ENCODE measurements around the gene NLRP8.
"Not testable (repeated sequence)": the region's sequence is repeated elsewhere in the genome, so short reads cannot be mapped to it uniquely, and the experiment has no call there.

Gene NLRP8

GRCh38 chr19:55947532-55947931 lies at the start of gene NLRP8:
Gene NLRP8 (plus strand): TSS chr19:55947832.
- no peak for DNase-seq

GRCh38 chr19:55898911-55899310 lies 48.7 kb upstream of the NLRP8 start:
- no peak for DNase-seq

GRCh38 chr19:55901369-55902079 lies 46.1 kb upstream of the NLRP8 start:
- peak; percentile 8 for DNase-seq

DNA sequence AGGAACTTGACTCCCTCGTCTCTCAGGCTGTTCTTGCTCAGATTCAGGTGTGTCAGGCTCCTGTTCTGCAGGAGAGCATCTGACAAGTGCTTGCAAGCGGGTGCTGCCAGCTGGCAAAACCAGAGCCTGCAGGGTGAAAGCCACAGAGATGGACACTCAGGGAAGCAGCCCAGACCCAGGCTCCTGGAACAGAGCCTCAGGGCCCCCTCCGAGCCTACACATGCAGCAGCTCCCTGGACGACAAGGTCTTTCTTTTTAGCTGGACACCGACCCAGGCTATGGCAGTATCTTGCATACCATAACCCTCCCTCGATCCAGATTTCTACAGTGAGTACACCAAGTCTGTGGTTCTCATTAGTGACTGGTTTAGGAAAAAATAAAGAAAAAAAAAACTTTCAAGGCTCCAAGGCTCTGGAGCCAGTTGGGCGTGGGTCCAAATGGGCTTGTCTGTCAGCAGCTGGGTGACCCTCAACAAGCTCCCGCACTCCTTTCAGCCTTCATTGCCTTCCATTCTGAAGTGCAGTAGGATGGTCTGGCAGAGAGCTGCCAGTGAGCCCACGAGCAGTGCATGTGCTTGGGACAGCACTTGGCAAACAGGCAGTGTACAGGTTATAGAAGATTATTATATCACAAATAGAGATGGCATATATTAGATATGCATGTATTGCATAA lies 45.4 kb upstream of the NLRP8 start:
- DNase-seq = no peak

DNA sequence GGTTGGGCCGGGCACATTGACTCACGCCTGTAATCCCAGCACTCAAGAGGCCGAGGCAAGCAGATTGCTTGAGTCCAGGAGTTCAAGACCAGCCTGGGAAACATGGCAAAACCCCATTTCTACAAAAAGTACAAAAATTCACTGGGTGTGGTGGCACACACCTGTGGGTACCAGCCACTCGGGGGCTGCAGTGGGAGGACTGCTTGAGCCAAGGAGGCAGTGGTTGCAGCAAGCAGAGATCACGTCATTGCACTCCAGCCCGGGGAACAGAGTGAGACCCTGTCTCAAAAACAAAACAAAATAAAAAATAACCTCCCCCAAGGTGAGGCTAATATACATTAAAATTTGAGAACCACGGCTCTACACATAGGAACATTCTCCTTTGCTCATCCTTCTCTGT lies 40.3 kb upstream of the NLRP8 start:
- no peak for DNase-seq

DNA sequence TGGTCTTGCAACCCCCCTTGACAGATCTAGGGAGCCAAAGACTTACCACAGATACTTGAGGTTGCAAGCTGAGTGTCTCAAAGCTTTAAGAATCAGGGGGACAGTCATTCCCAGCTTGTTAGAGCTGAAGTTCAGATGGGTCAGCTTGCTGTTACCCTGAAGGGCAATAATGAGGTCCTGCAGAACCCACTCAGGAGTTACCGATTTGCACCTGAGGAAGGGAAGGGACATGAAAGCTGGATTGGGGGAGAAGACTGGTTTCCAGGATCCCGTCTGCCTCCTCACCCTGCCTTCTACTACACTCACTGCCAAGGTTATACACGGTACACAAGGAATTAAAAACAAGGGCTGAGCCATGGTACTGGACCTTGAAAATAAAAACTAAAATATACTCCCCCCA lies 39.9 kb upstream of the NLRP8 start:
- no peak for DNase-seq

- no peak for DNase-seq
These were observed 37.8 kb upstream of the NLRP8 start for GRCh38 chr19:55909801-55910200.

GRCh38 chr19:55912916-55913315 lies 34.7 kb upstream of the NLRP8 start:
- no peak for DNase-seq

- no peak for DNase-seq
These were observed 33.9 kb upstream of the NLRP8 start for GRCh38 chr19:55913643-55914268.

DNA sequence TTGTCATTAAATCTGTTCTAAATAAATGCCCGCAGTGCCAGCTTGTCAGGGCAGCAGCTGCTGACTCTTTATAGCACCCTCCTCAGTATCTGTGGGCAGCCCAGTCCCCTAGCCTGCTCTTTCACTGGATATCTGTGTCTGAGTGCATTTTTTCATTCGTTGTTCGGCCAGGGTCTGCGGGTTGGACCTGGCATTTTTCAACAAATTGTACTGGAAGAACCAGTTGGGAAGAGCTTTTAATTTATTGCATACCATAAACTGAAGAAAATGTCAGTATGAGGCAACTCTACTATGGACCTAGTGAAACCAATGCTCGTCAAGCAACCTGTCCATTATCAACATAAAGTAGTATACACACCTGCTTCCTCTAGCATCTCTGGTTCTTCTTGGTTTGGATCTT lies 24.1 kb upstream of the NLRP8 start:
- DNase-seq = no peak

GRCh38 chr19:55927991-55928390 lies 19.6 kb upstream of the NLRP8 start:
- DNase-seq = no peak

GRCh38 chr19:55929258-55929657 lies 18.4 kb upstream of the NLRP8 start:
- DNase-seq = not testable (repeated sequence)

GRCh38 chr19:55930996-55931515 lies 16.6 kb upstream of the NLRP8 start:
- no peak for DNase-seq

- DNase-seq = no peak
These were observed 15.7 kb upstream of the NLRP8 start, which contains the start of gene NLRP13 for GRCh38 chr19:55931936-55932386. Gene NLRP13 (minus strand): TSS chr19:55932336. CDS start chr19:55932311, 25 bp downstream.

DNA sequence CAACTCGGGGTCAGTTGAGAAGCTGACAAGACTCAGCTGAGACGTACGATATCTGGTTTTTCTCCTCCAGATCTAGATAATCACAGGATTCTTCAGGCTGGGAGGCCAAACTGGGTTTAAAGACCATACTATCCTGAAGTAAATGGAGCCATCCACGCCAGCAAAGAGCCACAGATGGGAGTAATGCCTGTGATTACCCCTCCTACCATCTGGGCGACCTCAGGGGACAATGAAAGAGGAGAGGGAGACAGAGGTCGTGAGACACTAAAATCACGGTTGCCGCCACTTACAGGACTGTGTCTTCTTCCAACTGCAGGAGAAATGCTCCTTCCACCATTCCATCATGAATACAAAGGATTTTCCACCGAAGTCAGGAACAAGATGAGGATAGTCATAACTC lies 12.4 kb upstream of the NLRP8 start:
- no peak for DNase-seq

- DNase-seq = no peak
These were observed 8.4 kb upstream of the NLRP8 start for GRCh38 chr19:55939206-55939605.

DNA sequence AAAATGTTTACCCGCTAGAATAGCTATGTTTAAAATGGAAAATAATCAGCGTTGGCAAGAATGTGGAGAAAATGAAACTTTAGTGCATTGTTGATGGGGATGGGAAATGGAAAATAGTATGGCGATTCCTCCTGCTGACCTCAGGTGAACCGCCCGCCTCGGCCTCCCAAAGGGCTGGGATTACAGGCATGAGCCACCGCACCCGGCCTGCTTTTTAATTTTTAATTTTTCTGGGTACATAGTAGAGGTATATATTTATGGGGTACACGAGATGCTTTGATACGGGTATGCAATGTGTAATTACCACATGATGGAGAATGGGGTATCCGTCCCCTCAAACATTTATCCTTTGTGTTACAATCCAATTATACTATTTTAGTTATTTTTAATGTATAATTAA lies 7.3 kb upstream of the NLRP8 start:
- no peak for DNase-seq

GRCh38 chr19:55950566-55950965 lies 2.9 kb downstream of the NLRP8 start:
- DNase-seq = not testable (repeated sequence)

DNA sequence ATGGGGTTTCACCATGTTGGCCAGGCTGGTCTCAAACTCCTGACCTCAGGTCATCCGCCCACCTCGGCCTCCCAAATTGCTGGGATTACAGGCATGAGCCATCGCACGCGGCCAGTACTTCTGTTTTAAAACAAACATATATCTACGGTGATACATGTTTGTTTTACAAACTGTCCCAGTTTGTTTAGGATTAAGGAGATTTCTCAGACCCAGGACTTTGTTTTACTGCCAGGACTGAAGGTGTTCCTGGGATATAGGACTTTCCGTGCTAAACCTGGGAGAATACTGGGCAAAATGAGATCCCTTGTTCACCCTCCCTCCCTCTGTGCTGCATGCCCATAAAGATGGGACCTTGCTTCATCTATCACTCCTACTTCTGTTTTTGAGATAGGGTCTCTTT lies 8.8 kb downstream of the NLRP8 start:
- no peak for DNase-seq

DNA sequence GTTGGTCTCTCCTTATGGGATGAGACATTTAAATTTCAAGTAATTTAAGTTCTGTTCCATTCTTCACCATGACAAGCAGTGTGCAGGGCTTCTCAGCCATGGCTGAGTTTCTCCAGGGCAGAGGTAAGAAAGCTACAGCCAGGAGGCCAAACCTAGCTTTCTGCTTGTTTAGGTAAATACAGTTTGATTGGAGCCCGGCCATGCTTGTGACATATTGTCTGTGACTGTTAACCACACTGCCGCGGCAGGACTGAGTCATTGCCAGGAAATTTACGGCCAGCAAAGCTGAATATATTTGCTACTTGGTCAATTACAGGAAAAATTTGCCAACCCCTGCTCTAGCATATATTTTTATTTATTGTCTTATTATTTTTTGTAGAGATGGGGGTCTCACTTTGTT lies 10.7 kb downstream of the NLRP8 start:
- no peak for DNase-seq

DNA sequence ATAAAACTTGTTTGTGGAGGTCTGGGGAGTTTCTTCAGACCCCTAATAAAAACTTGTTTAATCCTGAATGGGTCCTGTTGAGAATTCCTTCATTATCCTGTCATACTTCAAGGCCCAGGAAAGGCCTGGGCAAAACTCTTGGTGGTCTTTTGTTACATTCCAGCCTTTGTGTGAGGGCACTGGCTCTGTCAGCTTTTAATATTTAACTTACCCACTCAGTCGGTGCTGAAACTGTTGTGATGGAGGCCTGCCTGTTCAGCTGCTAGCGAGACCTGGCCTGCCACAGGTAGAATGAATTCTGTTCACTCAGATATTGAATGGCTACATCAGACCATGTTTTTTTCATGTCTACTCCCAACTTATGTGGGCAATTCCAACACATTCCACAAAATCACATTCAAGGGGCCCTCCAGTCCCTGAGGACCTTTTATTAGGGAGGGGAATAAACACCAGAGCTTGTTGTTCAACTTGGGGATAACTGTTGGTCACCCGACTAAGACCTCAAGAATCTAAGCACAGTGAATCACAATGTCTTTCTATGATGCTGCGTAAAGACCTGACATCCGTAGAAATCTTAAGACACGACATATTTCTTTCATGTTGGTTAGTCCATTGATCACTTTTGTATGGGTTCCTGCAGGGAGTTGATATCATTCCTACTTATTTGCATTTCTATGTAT lies 12.5 kb downstream of the NLRP8 start:
- no peak for DNase-seq

GRCh38 chr19:55962186-55962585 lies 14.6 kb downstream of the NLRP8 start:
- DNase-seq = no peak

- DNase-seq = no peak
These were observed 26.4 kb downstream of the NLRP8 start for GRCh38 chr19:55973982-55974381.

Data from DMS 273 treated with DMSO at 0.1 percent for 48 hours (cell line).